ENCODE measurements around the gene PCSK5. TPM values are rescaled to one million over a fixed set of nuclear protein-coding genes. Genes with fewer than 3 reads are reported as not detected.

Gene PCSK5
- total and polyA plus RNA-seq, 2 donors (not counting 1 experiment from before 2014, with no cell fraction given): 0.09 TPM; not detected in 1

DNA sequence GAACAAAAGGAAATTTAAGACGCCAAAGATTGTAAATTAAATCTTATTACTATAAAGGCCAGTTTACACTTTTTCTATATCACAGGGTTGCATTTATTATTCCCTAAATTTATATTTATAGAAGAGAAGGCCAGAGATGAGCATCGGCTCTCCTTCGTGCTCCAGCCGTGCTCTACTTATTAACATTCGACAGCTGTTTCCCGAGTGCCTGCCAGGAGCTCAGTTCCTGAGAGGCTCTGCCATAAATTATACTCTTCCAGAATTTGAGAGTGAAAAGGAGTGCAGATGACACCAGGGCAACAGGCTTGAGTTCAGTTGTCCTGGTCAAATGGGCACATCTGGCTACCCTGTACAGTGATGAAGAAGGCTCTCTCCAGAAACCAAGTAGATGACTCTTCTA lies 70.1 kb downstream of the PCSK5 start:
- 48% methylated on average over 2 of the region's 6 CpGs for WGBS (ENCODE audit: insufficient coverage)
- no peak for DNase-seq
- Histone ChIP-seq H3K4me1 (ENCODE audit: control insufficient read depth in 2 of 2, insufficient read depth in 2 of 2, low read length in 2 of 2) (no peaks in the 10 kb centered on the region), H3K27me3 (replicated peaks in 1 of 4; ENCODE audit: control extremely low read depth in 1 of 4, control insufficient read depth in 3 of 4, insufficient read depth in 4 of 4, low read length in 3 of 4) (no peaks in the 10 kb centered on the region), H3K27ac (ENCODE audit: low read length in 2 of 2) (no peak overlapping the region), H3K9me3 (ENCODE audit: control extremely low read depth in 1 of 3, control insufficient read depth in 2 of 3, insufficient read depth in 1 of 3, low read length in 2 of 3) (peaks cover 0 to 6% (median 0%) of the 10 kb centered on the region in 3 donors), H3K79me2 (ENCODE audit: control insufficient read depth, insufficient read depth, low read length) (no peaks in the 10 kb centered on the region), H4K20me1 (ENCODE audit: control insufficient read depth, insufficient read depth, low read length, poor library complexity, severe bottlenecking) (no peaks in the 10 kb centered on the region), H3K4me2 (replicated peaks; ENCODE audit: low read depth, low read length, poor library complexity, severe bottlenecking) (no peak overlapping the region), H2AFZ (ENCODE audit: insufficient read depth, low read depth, low read length, poor library complexity, severe bottlenecking) (no peak overlapping the region), H3K9ac (ENCODE audit: low read length) (no peak overlapping the region), H3K4me3 (ENCODE audit: control extremely low read depth in 1 of 5, extremely low read depth in 1 of 5, insufficient read depth in 1 of 5, low read depth in 2 of 5, low read length in 4 of 5) (no peak overlapping the region), H3K36me3 (replicated peaks in 1 of 2; ENCODE audit: control extremely low read depth in 1 of 2, control insufficient read depth in 1 of 2, extremely low read depth in 1 of 2, insufficient read depth in 2 of 2, low read length in 1 of 2) (no peaks in the 10 kb centered on the region)
- Mint-ChIP-seq H3K27me3 (no peaks in the 10 kb centered on the region), H3K27ac (no peak overlapping the region), H3K9me3 (ENCODE audit: insufficient read depth) (no peaks in the 10 kb centered on the region), H3K4me1 (no peaks in the 10 kb centered on the region), H3K4me3 (no peak overlapping the region)
- no peak for ATAC-seq (ENCODE audit: low read depth)
- ChIA-PET POLR2A (no interaction called here), CTCF (no interaction called here)
- TF ChIP-seq, protein P1, sequence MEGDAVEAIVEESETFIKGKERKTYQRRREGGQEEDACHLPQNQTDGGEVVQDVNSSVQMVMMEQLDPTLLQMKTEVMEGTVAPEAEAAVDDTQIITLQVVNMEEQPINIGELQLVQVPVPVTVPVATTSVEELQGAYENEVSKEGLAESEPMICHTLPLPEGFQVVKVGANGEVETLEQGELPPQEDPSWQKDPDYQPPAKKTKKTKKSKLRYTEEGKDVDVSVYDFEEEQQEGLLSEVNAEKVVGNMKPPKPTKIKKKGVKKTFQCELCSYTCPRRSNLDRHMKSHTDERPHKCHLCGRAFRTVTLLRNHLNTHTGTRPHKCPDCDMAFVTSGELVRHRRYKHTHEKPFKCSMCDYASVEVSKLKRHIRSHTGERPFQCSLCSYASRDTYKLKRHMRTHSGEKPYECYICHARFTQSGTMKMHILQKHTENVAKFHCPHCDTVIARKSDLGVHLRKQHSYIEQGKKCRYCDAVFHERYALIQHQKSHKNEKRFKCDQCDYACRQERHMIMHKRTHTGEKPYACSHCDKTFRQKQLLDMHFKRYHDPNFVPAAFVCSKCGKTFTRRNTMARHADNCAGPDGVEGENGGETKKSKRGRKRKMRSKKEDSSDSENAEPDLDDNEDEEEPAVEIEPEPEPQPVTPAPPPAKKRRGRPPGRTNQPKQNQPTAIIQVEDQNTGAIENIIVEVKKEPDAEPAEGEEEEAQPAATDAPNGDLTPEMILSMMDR (IDR thresholded peaks at IDR 0.05): no peak
- TF ChIP-seq EZH2 (IDR thresholded peaks at IDR 0.05; ENCODE audit: borderline replicate concordance, insufficient read depth, low read depth, low read length, poor library complexity, severe bottlenecking): no peak
- intact Hi-C loops (cut with micrococcal nuclease): no loop called here

DNA sequence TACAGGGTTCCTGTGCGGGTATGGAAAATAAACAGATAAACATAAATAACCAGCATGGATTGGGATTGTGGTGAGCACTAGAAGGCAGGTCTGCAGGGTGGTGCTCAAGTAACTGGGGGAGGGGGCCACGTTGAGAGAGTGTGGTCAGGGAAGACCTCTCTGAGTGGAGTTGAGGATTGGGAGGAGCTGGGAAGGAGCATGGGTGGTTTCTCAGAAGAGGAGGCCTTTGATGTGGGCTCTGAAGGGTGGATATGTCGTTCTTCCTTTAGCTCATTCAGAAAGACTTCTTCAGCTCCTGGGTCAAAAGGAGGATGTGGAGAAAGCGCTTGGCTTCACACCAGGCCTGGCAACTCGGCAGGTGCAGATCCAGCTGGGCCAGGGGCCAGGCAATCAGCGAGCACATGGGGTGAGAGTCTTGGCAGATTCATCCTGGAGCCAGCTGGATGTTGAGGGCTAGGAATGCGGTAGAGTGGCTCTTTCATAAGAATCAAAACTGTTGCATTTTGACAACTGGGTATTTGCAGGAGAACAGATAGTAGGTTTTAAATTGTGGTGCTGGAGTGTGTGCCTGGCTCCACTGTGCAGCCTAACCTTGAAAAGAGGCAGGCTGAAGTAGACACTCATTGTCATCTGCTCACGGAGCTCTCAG lies 71.7 kb downstream of the PCSK5 start:
- ATAC-seq (ENCODE audit: low read depth): no peak
- intact Hi-C loops (cut with micrococcal nuclease): no loop called here
- H3K4me3 Mint-ChIP-seq: no peak overlapping the region

More for the DNA sequence above, 71.7 kb downstream of the PCSK5 start:
- 61% methylated on average over 8 of the region's 8 CpGs for WGBS (ENCODE audit: insufficient coverage)
- Histone ChIP-seq H4K20me1 (ENCODE audit: control insufficient read depth, insufficient read depth, low read length, poor library complexity, severe bottlenecking) (no peaks in the 10 kb centered on the region), H3K4me2 (replicated peaks; ENCODE audit: low read depth, low read length, poor library complexity, severe bottlenecking) (no peak overlapping the region), H3K4me3 (ENCODE audit: control extremely low read depth in 1 of 5, extremely low read depth in 1 of 5, insufficient read depth in 1 of 5, low read depth in 2 of 5, low read length in 4 of 5) (no peak overlapping the region), H3K79me2 (ENCODE audit: control insufficient read depth, insufficient read depth, low read length) (no peaks in the 10 kb centered on the region), H3K27ac (ENCODE audit: low read length in 2 of 2) (no peak overlapping the region), H3K27me3 (replicated peaks in 1 of 4; ENCODE audit: control extremely low read depth in 1 of 4, control insufficient read depth in 3 of 4, insufficient read depth in 4 of 4, low read length in 3 of 4) (no peaks in the 10 kb centered on the region), H3K36me3 (replicated peaks in 1 of 2; ENCODE audit: control extremely low read depth in 1 of 2, control insufficient read depth in 1 of 2, extremely low read depth in 1 of 2, insufficient read depth in 2 of 2, low read length in 1 of 2) (no peaks in the 10 kb centered on the region), H3K4me1 (ENCODE audit: control insufficient read depth in 2 of 2, insufficient read depth in 2 of 2, low read length in 2 of 2) (no peaks in the 10 kb centered on the region), H3K9ac (ENCODE audit: low read length) (no peak overlapping the region), H3K9me3 (ENCODE audit: control extremely low read depth in 1 of 3, control insufficient read depth in 2 of 3, insufficient read depth in 1 of 3, low read length in 2 of 3) (peaks cover 0 to 6% (median 0%) of the 10 kb centered on the region in 3 donors), H2AFZ (ENCODE audit: insufficient read depth, low read depth, low read length, poor library complexity, severe bottlenecking) (no peak overlapping the region)
- Mint-ChIP-seq H3K9me3 (ENCODE audit: insufficient read depth) (peaks cover under 1% of the 10 kb centered on the region), H3K4me1 (no peaks in the 10 kb centered on the region), H3K27me3 (no peaks in the 10 kb centered on the region), H3K27ac (no peak overlapping the region)
- DNase-seq: no peak
- ChIA-PET CTCF (no interaction called here), POLR2A (no interaction called here)
- TF ChIP-seq, protein P1 (IDR thresholded peaks at IDR 0.05): no peak
- no peak for TF ChIP-seq EZH2 (IDR thresholded peaks at IDR 0.05; ENCODE audit: borderline replicate concordance, insufficient read depth, low read depth, low read length, poor library complexity, severe bottlenecking)
